HuH-7 (cell line): Measurements from ENCODE around the gene FBXO36.
A peak's percentile ranks its signal among the peaks of the same experiment; 100 is the strongest.
"Not testable (repeated sequence)": the region's sequence is repeated elsewhere in the genome, so short reads cannot be mapped to it uniquely, and the experiment has no call there.

Experiments
- DNase-seq: peaks from one replicate; pipeline ENCODE4 v3.0.0; 2011; ENCODE audit warnings: low spot score

FBXO36 gene

GRCh38 chr2:229922449-229923386 lies at the start of gene FBXO36:
Gene FBXO36 (plus strand): TSS chr2:229922503. CDS start chr2:229922514, 11 bp downstream.
- peak; percentile 42 for DNase-seq

- DNase-seq = no peak
Observed at GRCh38 chr2:229873123-229873581, 49.2 kb upstream of the FBXO36 start.

GRCh38 chr2:229874647-229875046 lies 47.7 kb upstream of the FBXO36 start:
- DNase-seq = no peak

DNA sequence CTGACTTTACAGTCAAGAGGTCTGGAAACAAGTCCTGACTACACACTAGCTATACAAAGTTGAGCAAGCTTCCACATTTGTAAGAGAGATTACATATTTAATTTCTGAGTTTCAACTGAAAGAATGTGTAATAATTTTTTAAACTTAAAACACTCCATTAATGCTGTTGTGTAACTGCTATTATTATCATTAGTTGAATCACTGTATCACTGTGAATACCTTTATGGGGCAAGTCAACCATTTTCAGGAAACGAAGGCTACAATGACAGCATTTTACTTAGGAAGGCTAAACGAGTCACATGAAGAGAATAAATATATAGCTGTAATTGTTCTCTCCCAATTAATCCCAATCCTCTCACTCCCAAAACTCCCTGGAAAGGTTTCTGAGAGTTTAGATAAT lies 46.8 kb upstream of the FBXO36 start:
- no peak for DNase-seq

DNA sequence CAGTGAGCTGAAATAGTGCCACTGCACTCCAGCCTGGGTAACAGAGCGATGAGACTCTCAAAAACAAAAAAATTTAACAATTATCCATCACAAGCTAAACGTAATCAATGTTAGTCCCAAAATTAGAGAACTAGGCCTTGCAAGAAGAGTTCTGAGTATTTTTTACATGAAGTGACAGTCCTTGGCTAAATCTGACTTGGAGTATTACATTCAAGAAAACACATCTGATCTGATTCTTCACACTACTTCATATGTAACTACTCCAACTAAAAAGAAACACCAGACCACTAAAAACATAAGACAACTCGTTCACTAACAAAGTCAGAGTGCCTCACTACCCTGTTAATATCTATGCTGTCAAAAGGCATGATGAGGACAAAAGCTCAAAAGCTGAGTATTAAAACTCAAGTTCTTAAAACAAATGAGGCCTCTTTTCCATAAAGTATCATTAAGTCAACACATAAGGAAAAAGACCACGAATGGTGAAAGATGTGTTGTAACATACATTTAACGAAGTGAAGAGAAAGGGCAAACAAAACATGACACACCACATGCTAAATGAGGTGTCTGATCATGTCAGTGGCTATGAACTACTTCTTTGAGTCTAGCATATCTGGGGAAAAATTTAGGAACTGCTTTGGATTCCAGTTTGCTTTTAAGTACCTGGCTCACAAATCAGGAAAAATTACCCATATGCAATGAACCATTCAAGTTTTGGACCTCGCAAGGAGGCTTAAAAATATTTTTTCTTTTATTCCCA lies 42.9 kb upstream of the FBXO36 start:
- no peak for DNase-seq

GRCh38 chr2:229880892-229881586 lies 41.3 kb upstream of the FBXO36 start:
- no peak for DNase-seq

- no peak for DNase-seq
Observed at GRCh38 chr2:229882583-229882982, 39.7 kb upstream of the FBXO36 start.

GRCh38 chr2:229884775-229885699 lies 37.3 kb upstream of the FBXO36 start:
- no peak for DNase-seq

DNA sequence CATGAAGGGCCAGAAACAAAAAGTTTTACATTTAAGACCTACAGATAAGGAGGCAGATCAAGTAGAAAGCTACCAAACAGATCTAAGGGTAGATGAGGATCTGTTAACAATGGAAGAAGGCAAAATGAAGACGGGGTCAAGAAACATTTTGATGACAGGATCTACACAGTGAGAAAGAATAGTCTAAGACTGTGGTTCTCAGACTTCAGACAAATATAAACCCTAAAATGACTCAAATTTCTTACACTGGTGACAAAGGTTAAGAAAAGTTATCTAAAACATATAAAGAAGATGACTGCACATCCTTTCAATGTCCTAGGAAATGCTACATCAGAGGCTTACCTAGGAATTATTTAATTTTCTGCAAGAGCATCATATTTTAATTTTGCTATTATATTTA lies 34.9 kb upstream of the FBXO36 start:
- DNase-seq = no peak

GRCh38 chr2:229888031-229888430 lies 34.3 kb upstream of the FBXO36 start:
- DNase-seq = no peak

DNA sequence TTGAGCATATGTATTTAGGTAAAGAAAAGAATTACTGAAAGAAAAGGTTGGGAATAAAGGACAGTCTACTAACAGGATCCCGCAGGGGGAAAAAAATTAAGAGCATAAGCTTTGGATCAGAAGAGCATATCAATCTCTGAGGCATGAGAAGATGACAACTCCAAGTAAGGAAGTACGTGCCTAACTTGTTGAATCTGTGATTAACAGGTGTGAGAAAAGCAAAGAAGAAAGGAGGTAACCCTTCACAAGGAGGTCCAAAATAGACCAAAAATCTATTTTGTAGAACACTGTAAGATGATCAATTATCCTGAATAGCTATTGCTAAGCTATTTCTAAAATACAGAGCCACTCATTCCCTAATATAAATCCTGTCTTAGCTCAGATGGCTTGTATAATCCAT lies 33.3 kb upstream of the FBXO36 start:
- DNase-seq = no peak

DNA sequence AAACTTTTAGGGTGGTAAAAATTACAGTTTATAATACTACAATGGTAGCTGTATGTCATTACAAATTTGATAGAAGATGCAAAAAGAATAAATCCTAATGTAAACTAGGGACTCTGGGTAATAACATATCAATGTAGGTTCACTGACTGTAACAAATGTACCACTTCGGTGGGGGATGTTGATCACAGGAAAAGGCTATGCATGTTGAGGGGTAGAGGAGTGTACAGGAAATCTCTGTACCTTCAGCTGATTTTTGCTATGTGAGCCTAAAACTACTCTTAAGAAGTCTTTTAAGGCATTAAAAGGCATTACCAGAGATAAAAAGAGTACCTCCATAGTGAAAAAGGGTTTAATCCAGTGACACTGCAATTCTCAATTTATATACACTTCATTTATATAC lies 25.4 kb upstream of the FBXO36 start:
- DNase-seq = no peak

GRCh38 chr2:229899604-229900003 lies 22.7 kb upstream of the FBXO36 start:
- DNase-seq = no peak

DNA sequence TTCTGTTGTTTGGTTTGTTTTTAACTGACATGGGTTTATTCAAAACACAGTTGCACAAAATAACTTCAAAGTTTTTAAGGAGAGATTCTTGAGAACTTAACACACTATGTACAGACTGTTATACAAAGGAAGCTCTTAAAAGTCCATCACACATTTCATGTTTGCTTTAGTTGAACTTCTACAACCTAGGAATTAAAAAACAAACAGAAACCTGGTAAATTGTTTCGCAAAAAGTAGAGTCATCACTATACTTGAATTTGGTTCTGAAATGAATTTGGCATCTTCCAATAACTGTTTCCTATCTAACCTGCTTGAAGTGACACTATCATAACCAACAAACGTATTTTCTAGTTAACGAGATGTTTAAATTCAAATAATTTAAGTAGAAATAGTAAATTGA lies 22.3 kb upstream of the FBXO36 start:
- no peak for DNase-seq

GRCh38 chr2:229900514-229900913 lies 21.8 kb upstream of the FBXO36 start:
- DNase-seq = not testable (repeated sequence)

- DNase-seq = no peak
Observed at GRCh38 chr2:229901819-229902218, 20.5 kb upstream of the FBXO36 start.

- no peak for DNase-seq
Observed at GRCh38 chr2:229903037-229903436, 19.3 kb upstream of the FBXO36 start.

DNA sequence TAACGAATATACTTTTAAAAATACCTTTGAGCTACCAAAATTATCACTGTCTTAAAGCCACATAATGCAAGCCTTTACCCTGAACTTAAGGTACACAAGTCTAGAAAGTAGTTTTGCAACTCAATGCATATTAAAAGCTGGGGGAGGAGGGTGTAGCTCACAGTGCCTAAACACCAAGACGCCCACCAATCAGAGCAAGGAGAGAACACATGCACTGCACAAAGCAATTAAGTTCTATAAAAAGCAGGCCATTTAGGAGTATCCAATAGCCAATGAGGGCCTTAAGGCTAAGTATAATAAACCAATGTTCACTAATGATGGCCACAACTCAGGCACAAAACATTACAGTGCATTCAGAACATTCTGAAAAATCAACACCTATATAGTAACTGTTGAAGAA lies 16.7 kb upstream of the FBXO36 start:
- DNase-seq = no peak

GRCh38 chr2:229909090-229909489 lies 13.2 kb upstream of the FBXO36 start:
- no peak for DNase-seq

DNA sequence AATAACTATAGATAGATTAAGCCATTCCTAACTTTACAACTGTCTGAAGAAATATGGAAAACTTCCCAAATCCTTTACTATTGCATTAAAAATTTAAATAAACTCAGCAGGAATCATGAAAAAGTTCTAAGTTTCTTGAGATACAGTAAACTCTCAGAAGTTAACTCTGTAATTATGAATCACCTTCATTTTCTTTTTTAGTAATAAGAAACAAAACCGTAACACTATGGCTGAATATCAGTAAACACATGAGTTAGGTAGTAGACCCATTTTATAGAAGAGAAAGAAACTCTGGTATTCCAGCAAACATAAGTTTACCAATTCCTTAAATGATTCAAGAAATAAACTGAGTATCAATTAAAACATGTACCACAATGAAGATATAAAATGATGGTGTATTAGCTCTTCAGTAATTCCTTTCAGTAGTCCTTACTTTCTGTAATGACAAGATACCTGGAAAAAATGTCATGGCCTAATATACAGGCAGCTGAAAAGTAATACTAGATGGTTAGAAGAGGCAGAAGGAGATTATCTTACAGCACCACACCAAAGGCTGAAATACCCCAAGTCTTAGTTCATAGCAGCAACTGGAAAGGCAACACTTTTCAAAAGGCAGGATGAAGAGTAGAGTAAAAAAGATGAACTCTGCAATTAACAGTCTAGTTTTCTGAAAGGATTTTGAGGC lies 12.0 kb upstream of the FBXO36 start:
- DNase-seq = no peak
